ENCODE measurements around the gene CYP3A5.
A peak's percentile ranks its signal among the peaks of the same experiment; 100 is the strongest.
"Not testable (repeated sequence)": the region's sequence is repeated elsewhere in the genome, so short reads cannot be mapped to it uniquely, and the experiment has no call there.

Gene CYP3A5

DNA sequence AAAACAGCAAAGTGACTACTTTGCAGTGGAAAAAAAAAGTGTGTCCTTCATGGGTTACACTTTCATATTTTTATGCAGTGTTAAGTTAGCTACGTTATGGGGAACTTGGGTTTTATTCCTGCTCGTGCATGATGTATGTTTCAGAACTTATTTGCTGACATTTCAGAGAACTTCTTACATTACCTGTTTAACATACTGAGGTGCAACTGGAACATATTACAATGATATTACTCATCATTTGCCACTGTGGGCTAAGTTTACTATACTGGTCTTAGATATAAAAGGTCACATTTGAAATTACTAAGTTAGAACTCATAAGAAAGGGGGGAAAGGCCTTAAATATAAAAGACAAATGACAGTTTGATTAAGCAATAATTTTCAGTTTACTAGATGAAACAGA lies 42.4 kb downstream of the CYP3A5 start:
- DNase-seq: not testable (repeated sequence)

DNA sequence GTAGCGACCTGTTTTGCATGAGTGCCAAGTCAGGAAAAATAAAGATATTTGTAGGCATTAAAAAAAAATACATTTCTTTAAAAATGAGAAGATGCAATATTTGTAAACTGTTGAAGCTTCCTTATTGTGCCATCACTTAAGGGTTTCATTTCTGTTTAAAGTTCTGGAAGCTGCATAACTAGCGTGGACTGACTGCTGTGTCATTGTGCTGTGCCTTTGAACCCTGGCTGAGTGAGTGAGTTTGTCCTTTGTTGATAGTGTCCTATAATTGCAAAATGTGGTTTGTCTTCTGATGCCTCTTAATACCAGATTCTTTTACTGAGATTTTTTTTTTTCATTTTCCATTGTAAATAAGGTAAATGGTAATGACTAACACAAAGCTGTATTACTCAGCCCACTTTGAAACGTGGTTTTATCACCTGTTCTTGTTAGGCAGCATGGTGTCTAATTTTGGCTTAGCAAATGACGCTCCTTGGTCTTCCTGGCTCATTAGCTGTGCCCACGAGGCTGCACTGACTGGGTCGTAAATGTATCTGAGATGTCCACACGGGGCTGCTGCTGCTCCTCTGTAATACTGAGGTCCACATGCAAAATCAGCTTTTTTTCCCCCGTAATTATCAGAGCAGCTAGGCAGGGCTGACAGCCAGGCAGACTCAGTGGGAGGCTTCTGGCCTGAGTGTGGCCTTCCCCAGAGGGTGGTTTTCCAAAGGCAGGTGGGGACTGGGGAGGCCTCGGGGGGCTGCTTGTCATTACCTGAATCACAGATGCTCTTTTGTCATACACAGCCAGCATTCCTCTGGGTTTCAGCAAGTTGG lies 48.3 kb downstream of the CYP3A5 start:
- DNase-seq: no peak

DNA sequence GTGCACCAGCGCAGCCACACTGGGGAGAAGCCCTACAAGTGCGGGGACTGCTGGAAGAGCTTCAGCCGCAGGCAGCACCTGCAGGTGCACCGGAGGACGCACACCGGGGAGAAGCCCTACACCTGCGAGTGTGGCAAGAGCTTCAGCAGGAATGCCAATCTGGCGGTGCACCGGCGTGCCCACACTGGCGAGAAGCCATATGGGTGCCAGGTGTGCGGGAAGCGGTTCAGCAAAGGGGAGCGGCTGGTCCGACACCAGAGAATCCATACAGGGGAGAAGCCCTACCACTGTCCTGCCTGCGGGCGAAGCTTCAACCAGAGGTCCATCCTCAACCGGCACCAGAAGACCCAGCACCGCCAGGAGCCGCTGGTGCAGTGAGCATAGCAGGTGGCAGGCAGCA lies 50.2 kb downstream of the CYP3A5 start:
- DNase-seq: no peak

DNA sequence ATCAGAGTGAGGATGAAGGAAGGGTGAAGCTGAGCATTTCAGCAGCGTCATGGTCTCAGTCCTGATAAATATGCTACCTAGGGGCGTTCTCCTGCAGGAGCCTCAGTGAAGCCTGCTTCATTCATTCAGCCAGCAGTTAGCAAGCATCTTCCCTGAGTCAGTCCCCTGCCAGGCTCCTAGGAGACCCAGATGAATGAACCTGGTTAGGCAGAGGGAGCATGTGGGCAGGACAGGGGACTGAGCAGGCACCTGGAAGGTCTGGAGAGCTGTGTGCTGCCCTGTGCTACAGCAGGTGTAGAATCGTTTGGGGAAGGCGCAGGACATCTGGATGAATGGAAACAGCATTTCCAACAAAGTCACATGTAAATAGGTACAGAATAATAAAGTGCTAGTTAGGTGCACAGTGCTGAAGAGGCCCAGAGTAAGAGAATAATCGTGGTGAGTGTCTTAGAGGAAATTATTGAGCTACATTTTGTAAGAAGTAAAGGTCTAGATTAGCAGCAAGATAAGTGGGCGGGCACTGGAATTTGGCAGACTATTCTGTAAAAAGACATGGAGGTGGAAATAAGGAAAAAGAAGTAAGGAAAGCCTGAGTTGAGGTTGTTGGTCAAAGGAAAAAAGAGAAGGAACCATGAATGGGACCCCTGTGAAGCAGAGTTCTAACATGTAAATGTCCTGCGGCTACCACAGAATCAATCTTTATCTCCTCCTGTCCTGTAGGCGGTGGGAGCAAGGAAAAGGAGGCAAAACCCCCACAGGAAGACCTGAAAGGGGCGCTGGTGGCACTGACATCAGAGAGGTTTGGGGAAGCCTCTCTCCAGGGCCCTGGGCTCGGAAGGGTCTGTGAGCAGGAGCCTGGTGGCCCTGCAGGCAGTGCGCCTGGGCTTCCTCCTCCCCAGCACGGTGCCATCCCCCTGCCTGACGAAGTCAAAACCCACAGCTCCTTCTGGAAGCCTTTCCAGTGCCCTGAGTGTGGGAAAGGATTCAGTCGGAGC lies 51.0 kb downstream of the CYP3A5 start:
- no peak for DNase-seq

DNA sequence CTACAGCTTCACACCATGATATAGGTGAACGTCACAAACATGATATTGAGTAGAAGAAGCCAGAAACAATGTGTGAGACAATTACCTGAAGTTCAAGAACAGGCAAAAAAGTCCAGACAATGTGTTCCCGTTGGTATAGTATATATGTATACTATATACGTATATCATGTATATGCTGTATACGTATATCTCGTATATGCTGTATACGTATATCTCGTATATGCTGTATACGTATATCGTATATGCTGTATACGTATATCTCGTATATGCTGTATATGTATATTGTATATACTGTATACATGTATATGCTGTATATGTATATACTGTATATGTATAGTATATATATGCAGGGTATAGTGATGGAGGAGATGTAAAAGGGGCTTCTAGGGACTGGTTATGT lies 52.3 kb downstream of the CYP3A5 start:
- DNase-seq: no peak

DNA sequence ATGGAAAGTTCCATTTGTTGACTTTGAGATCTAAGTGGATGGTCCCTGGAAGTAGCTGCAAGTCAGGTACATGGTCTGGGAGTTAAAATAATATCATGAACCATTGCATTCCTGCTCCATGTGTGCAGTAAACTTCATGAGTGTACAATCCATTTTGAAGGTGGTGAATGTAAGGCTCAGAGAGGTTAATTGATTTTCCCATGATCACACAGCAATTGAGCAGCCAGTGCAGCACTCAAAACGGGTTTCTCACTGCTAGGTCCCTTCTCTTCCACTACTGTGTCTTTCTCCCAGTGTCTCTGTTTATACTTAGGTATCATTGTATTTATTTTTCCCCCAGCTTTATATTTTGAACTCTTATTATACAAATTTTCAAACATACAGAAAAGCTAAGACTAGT lies 53.1 kb downstream of the CYP3A5 start:
- DNase-seq: no peak

DNA sequence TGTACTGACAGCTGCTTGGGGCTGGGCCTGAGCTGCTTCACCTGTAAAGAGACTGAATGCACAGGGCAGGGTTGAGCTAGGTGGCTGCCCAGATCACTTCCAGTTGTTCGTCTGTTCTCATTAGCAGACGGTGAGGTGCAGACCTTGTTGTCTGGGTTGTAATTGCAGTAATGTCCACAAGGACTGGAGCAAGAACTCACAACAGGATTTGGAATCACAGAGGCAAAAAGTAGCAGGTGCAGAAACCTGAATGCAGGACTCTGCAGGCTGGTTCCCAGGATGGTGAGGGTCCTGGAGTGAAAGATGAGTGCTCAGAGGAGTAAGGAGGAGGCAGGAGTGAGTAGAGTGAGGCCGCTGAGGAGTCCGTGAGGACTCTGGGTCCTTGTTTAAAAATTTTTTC lies 53.8 kb downstream of the CYP3A5 start:
- DNase-seq: no peak

DNA sequence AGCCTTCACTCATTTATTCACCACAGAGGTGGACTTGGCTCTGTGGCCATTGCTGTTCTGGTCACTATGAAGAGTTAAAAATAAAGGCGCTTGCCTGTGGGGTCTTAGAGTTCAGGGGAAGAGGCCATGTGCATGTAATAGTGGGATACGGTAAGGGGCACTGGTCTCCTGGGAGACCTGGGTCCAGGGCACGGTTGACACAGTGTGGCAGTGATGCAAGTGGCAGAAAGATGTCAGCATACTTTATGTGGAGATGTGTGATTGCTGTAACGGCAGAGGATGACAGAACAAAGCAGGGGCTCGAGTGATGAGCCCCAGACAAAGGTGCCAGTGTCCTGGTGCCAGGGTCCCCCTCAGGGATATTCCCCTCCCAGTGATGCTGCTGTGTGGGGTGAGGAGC lies 54.5 kb downstream of the CYP3A5 start:
- DNase-seq: no peak

DNA sequence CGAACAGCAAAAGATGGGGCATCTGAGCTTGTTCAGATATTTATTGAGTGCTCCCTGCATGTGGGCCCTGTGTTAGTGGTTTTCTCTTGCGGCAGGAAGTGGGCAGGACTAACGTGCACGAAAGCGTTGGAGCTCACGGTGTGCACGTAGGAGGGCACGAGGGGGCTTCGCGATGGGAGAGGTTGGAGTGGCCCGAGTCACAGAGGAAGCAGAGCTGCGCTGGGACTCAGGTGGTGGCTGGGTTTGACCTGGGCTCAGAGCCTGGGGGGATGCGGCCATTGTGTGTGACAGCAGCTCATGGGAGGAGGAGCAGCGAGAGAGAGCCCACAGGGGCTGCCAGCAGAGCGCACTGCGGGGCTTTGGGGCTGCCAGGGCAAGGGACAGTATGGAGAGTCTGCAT lies 55.3 kb downstream of the CYP3A5 start:
- DNase-seq: peak; percentile 33 to 83 (median 52)

DNA sequence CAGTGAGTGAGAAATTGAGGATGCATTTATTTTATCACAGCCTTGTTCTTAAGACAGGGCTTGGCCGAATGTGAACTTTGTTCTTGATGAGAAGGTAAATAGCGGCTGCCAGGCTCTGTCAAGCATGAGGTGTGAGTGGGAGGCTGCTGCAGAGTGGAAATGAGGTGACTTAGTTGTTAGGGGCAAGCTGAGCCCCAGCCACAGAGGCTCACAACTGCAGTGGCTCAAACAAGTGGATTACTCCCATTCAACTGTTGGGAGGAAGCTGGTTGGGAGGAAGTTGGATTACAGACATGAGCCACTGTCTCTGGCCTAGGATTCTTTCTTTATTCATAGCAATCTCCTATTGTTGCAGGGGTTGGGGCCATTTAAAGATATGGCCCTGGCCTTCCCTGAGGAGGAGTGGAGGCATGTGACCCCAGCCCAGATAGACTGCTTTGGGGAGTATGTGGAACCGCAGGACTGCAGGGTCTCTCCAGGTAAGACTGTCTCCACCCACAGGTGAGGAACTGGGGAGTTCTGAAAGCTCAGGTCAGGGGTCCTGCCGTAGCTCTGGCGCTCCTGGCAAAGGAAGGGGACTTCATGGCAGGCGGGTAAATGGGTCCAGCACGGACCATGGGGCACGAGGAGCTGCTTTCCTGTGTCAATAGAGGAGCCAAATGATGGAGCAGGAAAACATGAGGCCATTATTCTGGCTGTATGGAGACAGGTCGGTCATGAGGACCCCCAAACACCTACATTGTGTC lies 55.9 kb downstream of the CYP3A5 start:
- peak in 1 of 5 donors; percentile 18 for DNase-seq

DNA sequence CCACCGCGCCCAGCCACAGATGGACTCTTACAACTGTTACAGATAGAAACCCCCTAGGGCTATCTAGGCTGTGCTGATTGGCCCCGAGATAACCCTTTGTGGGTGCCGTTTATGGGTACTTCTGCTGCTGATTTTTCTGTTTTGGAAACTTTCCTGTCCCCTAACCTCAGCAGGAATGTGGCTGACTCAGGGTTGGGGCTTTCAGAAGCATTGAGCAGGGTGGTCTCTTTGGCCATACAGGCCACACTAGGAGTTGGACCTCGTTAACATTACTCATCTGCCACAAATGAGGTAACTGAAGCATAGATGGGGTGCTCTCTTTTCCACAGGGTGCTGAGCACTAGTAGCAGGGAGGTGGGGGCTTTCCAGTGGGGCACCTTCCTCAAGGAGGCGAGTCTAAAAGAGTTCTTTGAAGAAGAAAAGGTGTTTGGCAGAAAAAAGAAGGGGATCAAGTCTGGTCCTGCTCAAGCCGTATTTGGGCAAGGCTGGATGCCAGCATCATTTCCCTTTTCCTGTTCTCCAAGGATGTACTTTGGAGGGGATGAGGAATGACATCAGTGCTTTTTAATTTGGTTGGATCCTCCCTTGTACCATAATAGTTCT lies 56.6 kb downstream of the CYP3A5 start:
- DNase-seq: no peak

DNA sequence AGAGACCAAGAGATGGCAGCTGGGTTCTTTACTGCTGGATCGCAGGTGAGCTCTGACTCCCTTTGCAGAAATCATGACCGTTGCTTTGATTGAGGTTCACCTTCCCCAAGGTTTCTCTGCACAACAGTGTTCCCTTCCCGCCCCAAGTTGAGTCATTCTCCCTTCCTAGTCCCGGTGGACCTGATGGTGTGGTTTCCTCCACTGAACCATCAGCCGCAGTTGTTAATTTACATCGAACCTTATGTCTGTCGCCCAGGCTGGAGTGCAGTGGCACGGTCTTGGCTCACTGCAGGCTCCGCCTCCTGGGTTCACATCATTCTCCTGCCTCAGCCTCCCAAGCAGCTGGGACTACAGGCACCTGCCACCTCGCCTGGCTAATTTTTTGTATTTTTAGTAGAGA lies 57.2 kb downstream of the CYP3A5 start:
- no peak for DNase-seq

DNA sequence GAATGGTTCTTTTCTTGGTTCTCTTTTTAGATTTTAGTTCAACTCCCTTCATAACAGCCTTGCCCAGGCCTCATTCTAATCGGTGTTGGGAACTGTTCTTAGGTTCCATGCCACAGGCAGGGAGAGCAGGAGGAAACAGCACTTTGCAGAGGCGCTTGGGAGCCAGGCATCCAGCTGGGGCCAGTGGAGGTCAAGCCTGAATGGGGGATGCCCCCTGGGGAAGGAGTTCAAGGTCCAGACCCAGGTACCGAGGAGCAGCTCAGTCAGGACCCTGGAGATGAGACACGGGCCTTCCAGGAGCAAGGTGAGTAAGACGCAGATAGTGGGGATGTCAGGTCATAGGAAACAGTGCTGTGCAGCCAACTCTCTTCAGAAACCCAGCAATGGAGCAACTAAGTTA lies 58.5 kb downstream of the CYP3A5 start:
- no peak for DNase-seq

DNA sequence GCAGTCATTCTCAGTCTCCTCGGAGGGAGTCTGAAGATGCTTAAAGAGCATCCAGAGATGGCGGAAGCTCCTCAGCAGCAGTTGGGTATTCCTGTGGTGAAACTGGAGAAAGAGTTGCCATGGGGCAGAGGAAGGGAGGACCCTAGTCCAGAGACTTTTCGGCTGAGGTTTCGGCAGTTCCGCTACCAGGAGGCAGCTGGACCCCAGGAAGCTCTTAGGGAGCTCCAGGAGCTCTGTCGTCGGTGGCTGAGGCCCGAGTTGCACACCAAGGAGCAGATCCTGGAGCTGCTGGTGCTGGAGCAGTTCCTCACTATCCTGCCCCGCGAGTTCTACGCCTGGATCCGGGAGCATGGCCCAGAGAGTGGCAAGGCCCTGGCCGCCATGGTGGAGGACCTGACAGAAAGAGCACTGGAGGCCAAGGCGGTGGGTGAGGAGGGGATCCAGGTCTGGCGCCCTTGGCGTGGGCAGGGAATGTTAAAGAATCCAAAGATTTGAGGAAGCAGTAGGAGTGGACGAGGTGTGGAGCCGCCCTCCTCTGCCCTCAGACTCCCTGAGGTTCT lies 60.1 kb downstream of the CYP3A5 start:
- no peak for DNase-seq

DNA sequence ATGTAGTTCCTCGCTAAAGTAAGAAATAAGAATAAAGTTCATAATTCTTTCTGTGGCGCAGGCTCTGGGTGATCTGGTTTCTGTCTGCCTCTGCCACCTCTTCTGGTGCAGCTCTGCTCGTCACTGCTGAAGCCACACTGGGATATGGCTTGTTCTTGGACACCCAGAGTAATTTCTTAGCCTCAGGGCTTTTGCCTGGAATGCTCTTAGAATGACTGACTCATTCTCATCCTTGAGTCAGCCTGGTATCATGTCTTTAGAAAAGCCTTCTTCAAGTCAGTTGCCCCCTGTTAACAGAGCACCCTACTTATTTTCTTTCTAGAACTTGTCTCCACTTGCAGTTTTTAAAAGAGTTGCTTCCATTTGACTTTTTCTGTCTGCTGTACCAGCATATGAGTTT lies 61.1 kb downstream of the CYP3A5 start:
- no peak for DNase-seq

DNA sequence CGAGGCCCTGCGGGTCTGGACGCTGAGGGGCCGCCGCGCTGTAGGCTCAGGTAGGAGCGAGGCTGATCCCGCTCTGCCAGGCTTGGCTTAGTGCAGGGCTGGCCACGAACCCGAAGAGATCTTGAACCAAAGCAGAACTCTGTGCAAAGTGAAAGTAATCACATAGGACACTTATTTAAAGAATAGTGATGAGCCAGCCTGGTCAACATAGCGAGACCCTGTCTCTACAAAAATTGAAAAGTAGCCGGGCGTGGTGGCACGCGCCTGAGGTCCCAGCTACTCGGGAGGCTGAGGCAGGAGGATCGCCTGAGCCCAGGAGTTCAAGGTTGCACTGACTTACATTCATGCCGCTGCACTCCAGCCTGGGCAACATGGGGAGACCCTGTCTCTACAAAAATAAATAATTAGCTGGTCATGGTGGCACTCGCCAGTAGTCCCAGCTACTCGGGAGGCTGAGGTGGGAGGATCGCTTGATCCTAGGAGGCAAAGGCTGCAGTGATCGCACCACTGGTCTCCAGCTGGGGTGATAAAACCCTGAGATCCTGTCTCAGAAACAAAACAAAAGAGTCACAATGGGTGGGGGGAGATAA lies 62.5 kb downstream of the CYP3A5 start:
- DNase-seq: no peak

DNA sequence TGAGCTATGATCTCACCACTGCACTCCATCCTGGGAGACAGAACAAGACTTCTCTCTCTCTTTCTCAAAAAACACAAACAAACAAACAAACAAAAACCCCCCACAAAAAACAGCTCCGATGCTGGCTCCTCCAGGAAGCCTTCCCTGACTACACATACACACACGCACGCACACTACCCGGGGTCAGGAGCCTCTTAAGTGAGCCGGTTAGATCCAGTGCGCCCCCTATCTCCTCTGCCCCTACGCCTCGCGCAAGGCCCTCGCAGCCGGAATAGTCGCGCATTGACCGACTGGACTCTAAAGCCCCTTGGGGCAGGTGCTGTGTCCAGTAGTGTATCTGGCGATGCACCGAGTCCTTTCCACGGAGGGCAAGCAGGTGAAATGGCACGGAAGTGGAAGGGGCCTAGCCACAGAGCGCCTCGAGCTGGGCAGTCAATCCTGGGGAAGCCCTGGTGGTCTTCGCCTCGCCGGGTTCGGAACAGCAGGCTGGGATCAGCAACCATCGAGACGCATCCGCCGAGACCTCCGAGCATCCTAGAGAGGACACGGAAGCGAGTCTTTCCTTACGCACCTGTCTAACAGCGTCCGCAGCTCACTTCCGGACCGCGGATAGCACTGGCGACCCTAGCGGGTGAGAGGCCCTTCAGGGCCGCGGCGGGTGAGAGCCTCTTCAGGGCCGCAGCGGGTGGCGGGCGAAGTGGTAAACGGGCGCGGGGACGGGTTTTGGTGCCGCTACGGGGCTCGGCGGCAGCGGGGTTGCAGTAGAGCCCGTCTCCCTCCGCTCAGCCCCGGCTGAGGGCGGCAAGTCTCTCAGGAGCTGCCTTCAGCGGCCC lies 63.2 kb downstream of the CYP3A5 start, which contains the start of gene ZSCAN25:
Gene ZSCAN25, plus strand, starts transcription at position 588 of the 833 bp plus-strand sequence. CDS start 2,661 bp downstream, outside the sequence.
- DNase-seq: peak; percentile 66 to 92 (median 74)

DNA sequence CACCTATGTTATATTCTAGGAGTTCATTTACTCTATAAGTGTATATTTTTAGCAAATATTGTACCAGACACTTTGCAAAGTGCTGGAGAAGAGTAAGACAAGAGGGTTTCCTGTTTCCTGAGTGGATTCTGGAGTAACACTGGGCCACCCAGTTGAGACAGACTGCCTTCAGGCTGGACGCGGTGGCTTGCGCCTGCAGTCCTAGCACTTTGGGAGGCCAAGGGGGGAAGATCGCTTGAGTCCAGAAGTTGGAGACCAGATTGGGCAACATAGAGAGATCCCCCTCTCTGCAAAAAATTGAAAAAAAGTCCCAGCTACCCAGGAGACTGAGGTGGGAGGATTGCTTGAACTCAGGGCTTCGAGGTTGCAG lies 63.8 kb downstream of the CYP3A5 start:
- DNase-seq: no peak

DNA sequence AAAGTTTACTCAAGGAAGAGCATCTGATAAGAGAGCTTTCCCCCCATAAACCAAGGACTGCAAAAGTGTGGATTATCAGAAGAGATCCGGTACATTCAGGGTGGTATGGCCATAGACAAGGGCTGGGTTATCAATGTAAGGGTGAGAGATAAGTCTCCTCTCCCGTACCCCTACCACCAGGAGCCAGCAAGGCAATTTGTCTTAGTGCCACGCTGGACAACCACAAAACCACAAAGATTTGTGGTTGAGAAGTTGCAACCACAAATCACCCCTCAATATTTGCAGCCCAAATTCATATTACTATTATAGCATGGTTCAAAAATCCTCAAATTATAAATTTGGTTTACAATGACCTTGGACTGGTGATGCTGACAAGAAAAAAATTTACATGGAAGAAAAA lies 65.3 kb downstream of the CYP3A5 start:
- no peak for DNase-seq

DNA sequence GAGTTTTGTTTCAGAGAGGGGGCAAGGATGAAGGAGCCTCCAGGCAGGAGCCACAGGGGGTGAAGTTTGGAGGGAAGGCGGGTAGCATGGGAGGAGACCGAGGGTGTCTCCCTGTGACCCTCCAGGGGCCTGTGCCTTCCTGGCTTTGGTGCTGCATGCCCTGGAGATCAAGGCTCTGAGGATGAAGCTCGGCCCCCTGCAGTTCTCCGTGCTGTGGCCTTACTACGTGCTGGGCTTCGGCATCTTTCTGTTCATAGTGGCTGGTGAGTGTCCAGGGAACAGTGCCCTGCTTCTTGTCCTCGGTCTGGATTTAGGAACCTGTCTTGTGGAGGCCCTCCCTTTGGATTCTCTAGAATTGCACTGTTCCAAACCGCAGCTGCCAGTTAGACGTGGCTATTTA lies 72.2 kb downstream of the CYP3A5 start:
- DNase-seq: no peak

DNA sequence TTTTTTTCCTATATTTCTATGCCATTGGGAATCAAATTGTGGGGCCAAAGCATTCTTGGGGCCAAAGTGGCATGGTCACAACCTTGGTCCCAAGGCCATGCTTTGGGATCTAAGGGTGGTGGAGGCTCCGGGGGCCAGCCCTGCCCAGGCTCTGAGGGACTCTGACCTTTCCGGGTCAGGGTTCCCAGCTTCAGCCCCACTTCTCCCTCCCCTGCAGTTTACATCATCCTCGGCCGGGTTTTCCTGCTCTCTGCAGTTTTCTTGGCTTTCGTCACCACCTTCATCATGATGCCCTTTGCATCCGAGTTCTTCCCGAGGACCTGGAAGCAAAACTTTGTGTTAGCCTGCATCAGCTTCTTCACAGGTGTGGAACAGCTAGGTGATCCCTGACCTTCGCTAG lies 73.3 kb downstream of the CYP3A5 start:
- DNase-seq: no peak

Data from T-helper 1 cell (primary cell).